ENCODE data around the gene NKX2-8.

Gene NKX2-8

DNA sequence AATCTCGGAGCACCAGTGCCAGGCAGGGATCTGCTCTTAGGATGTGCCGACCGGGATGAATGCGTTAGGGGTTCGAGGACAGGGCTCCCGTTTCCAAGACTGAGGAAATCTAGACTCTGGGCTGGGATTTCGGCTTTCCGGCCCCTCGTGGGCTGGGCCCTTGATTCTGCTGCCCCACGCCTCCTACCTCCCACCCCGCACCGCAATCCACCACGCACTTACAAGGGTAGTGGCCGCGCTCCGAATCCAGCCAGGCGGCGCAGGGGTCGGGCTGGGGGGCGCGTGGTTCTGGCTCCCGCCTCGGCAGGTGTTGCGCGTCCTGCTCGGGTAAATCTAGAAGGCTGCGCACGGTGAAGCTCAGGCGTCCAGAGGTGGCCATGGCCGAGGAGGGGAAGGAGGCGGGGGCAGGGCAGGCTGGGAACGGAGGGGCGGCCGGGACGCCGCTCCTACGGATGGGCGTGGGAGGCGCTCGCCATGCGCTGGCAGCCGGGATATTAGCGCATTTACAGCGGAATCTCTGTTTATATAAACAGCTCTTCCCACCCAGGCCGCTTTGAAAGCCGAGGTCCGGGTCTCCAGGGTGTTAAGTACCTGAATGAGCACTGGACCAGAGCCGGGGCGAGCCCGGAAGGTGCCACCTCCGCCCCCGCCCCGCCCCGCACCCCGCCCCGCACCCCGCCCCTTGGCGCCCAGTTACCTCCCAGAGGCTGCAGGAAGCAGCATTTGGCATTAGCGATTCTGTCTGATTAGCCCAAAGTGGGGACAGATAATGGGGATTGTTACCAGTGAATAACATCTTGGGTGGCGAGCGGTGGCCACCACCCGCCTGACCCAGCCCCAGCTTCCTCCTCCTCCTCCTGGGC lies at the start of gene NKX2-8:
Gene NKX2-8 (minus strand): TSS at position 604 of the 863 bp plus-strand sequence. CDS start 225 bp downstream, at position 379.
- no peak for DNase-seq (ENCODE audit: low read depth in 2 of 2, low spot score in 1 of 2)

DNA sequence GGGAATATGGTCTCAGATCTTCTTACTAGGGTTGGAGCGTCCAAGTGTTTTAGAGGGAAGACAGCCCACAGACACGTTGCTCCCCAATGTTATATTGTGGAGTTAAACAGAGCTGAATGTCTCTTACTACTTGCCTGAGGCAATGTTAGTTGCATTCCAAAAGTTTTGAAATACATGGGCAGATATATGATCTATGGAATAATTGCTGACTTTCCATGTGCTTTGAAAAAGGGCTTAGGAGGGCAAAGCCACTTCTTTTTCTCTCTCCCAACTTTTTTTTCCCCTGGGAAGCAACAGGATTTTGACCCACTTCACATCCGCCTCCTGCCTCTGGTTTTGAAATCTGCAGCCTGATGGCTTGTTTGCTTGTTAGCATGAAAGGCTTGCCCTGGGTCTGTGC lies 45.6 kb upstream of the NKX2-8 start:
- no peak for DNase-seq (ENCODE audit: low read depth in 2 of 2, low spot score in 1 of 2)

DNA sequence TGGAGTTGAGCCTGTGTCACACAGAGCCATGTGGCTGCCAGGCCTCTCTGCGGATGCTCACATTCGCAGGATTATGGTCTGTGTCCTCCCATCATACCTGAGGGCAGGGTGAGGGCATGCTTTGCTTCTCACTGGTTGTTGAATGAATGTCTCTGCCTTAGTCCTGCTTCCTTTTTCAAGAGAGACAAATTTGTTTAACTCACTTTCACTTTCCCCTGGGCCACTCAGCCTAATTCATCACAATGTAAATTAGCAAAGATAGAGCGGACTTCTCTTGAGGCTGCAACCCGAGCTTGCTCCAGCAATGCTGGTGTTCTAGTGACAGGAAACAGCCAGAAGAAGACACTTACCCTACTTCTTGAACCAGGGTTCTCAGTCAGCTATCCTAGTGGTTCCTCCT lies 43.7 kb upstream of the NKX2-8 start:
- DNase-seq (ENCODE audit: low read depth in 2 of 2, low spot score in 1 of 2) = no peak

DNA sequence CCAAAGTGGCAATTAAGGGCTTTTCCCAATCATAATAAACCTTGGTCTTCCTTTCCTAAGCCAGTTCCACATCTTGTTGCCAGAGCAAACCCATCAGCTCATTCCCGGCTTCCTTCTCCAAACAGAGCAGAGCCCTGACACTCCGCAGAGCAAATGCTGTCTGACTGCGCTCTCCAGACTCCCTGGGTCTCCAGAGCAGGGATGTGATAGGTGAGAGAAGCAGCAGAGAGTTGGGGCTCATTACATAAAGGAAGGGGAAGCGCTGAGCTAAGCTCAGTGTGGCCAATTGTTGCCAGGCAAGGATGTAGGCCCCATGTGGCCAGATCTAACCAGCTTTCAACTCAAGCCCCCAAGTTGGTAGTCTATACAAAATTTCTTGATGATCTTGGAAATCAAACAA lies 43.0 kb upstream of the NKX2-8 start:
- no peak for DNase-seq (ENCODE audit: low read depth in 2 of 2, low spot score in 1 of 2)

DNA sequence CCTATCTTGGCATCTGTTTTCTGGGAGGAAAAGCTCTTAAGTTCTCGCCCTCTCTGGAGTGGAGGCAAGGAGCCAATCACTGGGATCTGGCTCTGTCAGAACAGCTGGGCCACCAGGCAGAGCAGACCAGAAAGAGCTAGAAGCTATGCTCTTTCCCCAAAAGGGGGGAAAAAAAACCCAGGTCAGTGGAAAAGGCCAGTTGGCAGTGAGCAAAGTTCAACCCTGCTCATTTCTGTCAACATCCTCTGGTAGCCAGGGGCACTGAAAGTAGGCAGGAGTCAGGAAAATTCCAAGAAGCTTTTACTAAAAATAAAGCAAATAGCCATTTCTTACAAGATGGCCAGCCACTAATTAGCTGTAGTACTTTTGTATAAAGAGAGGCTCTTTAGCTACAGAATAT lies 42.6 kb upstream of the NKX2-8 start:
- no peak for DNase-seq (ENCODE audit: low read depth in 2 of 2, low spot score in 1 of 2)

DNA sequence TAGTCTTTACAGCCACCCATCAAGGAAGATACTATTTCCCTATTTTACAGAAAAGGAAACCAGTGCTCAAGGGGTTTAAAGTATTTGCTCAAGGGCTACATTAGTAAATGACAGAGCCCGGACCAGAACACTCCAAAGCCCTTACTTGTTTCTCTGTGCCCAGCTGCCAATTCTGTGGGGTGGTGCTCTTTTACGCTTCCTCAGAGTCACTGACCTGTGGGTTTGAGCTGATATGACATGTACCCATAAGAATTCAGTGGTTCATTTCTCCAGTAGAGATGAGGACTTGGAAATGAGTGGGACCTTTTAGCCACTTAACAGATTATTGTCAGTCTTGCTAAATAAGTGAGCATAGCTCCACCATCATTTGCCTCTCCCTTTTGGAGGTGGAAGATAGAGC lies 37.4 kb upstream of the NKX2-8 start:
- no peak for DNase-seq (ENCODE audit: low read depth in 2 of 2, low spot score in 1 of 2)

DNA sequence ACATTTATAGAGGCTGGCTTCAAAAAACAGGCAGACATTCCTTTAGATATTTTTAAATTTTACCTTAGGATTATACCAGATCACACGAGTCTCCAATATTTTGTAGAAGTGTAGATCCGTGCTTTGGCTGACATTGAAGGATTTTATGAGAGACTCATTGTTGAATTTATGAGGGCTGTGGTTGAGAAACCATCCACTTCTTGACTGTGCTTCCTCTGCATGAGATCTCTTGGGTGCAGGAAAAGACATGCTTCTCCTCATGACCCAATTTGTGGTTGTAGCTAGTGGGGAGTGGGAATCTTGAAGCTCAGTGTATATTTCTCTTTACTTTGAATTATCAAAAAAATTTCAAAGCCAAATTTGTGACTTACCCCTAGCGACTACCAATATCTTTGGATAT lies 36.7 kb upstream of the NKX2-8 start:
- no peak for DNase-seq (ENCODE audit: low read depth in 2 of 2, low spot score in 1 of 2)

DNA sequence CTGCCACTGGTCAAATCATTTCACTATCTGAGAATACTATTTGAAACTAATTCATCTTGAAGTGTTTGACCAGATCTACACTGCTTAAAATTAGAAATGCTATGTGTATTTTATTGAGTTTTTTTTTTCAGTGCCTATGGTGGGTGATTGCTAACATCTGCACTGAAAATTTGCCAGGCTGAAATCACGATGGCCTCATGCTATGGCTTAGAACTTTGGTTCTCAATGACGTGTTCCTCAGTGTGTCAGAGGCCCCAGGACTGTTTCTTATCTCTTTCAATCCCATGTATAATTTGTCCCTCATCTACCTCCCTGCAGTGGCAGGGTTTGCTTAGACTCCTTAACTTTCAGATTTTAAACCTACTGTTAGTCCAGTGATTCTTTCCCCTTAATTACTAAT lies 36.2 kb upstream of the NKX2-8 start:
- no peak for DNase-seq (ENCODE audit: low read depth in 2 of 2, low spot score in 1 of 2)

DNA sequence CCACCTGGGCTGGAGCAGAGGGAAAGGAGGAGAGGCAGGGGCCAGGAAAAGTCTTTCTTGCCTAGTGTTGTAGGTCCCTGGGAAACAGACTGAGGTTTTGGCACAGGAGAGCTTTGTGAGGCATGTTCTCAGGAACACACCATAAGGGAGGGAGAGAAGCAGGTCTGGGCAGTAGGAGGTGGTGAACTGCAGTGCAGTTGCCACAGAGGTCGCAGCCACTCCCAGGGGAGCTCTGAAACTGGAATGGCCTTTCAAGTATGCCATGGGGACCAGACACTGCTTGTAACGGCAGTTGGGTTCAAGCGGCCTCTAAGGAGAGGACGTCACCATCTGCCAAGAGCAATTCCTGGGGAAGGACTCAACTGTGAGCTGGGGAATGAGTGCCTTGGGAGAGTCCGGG lies 35.4 kb upstream of the NKX2-8 start:
- no peak for DNase-seq (ENCODE audit: low read depth in 2 of 2, low spot score in 1 of 2)

DNA sequence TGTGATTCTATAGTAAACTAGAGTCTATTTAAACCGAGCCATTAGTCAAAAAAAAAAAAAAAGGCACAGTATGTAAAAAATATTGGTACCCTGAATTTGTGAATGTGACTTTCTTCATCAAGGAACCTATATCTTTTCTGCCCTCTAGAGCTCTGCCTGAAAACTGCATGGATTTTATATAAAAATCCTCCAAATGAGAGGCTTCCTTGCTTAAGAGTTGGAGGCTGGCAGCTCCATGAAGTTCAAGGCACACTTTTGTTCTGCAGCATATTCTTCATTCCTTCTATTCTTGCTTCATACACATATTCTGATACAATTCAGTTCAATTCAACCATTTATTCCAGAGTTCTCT lies 23.1 kb upstream of the NKX2-8 start:
- no peak for DNase-seq (ENCODE audit: low read depth in 2 of 2, low spot score in 1 of 2)

DNA sequence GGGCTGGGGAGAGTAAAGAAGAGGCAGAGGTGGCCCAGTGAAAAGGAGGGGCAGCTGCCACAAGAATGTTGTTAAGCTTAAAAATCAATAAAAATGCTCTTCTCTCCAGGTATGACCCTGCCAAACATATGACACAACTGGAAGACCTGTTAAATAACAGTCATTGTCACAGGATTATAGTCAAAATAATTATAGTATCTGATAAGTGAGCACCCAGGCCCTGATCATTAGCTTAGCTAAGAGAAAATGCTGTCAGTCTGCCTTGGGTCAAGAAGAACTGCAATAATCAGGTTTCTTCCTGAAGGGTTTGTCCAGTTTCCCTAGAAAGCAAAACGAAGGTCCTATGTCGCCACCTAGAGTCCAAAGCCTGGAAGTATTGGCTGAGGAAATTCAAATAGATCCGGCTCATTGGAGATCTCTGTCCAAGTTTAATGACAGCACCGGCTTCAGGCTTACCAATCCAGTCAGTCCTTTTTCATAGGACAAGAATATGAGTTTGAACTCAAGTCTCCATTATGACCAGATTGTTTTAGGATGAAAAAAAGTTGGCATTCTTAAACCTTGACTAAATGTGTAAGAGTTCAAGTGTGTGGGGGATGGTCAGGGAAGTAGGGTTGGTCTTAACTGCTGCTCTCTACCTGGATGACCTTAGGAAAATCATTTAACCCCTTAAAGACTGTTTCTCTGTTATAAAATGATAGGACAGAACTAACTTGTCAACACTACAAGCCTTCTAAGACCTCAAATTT lies 22.5 kb upstream of the NKX2-8 start:
- DNase-seq (ENCODE audit: low read depth in 2 of 2, low spot score in 1 of 2) = no peak

DNA sequence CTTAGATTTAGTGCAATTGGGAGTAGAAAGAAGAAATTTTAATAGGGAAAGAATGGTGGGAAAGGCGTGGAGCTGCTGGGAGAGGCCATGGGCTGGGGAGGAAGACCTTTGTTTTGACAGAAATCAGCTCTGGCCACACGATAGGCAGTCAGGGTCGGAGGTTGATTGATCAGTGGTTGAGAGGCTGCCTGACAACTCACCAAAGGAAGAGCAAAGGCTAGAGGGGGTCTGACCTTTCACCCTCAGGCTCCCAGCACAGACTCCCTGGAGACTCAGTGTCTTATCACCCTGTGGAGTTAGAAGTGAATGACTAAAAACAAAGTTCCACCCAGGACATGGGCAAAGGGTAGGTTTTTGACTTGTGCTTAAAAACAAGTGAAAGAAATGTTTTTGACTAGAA lies 18.0 kb upstream of the NKX2-8 start:
- DNase-seq (ENCODE audit: low read depth in 2 of 2, low spot score in 1 of 2) = no peak

DNA sequence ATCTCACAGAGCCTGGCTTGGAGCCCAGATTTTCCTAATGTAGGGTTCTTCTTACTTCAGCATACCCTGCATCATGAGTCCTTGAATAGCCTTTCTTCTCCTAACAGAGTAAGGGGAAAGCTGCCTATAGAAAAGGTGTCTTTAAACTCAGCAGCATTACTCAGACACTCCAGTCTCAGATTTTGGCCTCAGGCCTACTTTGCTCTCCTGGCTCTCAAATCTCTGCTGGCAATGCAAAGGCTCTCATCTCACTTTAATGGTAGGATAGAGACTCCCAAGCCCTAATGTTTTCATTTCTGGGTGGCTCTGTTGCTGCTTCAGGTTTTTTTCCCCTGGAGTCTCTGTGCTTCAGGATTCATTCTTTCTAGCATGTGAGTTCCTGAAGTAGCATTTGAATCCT lies 9.1 kb upstream of the NKX2-8 start:
- DNase-seq (ENCODE audit: low read depth in 2 of 2, low spot score in 1 of 2) = no peak

DNA sequence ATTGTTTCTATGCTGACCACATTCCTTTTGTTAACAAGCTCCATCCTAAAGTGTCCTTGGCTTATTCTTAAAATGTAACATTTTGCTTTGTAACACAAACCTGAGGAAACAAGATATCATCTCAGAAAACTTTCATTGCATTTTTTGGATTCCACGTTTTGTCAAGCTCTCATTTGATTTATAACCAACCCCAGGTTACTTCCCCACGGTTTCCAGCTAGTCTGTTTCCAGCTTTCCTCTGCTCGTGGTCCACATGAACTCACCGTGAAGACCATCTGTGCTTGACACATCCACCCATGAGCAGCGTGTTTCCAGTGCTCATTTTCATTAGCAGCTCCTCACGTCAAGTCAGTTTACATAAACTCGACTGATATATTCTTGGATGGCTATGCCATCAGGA lies 6.4 kb upstream of the NKX2-8 start:
- no peak for DNase-seq (ENCODE audit: low read depth in 2 of 2, low spot score in 1 of 2)

DNA sequence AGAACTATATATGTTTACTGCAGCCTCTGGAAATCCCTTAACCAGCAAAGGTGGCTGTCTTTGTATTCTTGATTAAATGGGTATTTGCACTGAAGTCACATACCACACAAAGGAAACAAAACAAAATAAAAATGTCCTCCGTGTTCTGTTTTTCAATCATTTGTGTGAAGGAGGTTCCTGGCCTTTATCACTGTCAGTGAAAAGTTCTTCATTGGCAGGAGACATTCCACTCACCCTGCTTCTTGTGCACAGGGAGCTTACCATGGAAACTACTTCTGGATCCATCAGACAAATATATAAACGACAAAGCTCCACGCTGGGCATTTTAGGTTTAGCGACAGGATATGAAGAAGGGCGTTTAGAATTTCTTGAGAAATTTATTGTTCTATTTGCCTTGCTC lies 5.7 kb upstream of the NKX2-8 start:
- no peak for DNase-seq (ENCODE audit: low read depth in 2 of 2, low spot score in 1 of 2)

DNA sequence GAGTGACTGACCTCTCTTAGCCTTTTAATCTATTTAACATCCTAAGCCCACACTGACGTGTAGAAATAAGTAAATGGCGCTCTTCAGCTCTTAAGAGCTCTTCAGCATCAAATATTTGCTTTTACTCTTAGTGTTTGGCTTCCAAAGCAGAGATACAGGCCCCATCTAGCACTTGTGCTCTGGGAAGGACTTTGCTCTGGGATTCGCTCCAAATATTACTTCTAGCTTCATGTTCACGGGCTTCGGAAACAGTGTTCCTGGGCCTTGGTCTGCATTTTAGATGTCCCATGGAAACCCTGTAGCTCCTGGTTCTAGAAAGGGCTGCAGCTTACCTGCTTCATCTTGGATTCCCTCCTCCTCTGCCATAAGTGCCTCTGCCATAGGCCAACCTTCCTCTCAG lies 2.7 kb upstream of the NKX2-8 start:
- DNase-seq (ENCODE audit: low read depth in 2 of 2, low spot score in 1 of 2) = no peak

DNA sequence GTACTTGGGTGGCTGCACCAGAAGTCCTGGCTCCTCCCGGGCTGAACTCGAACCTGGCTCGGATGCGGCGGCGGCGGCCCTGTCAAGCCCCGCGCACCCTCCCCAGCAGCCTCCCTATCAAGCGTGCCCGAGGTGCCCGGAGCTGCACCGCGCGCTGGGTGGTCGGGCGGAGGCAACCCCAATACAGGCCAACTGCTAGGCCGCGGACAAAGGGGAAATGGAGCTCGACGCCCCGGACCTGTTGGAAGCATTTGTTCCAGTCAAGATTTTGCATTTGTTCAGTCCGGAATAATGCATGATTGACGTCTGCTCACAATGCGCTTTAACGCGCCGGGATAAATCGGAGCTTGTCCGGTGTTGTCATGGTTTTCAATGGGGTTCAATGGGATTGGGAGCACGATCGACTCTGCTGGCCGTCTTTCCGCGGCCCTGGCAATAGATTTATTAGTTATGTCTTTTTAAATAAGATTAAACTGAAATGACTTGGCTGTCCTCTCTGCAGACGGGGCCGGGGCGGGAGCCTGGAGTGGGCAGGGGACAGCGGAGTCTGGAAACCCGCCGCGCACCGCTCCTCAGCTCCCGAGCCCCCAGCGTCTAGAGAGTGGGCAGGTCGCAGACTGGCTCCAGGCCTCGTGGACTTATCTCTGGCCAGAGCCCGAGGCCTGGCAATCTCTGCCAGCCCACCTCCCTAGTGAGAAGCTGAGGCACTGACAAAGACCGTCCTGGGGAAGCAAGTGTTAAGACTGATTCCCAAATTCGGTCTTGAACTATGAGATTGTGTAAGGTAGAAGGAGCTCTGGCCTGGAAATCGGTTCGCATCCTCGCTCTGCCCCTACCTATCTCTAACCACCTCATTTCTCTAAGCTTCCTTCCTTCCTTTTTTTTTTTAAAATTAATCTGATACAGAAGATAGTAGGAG lies 1.7 kb upstream of the NKX2-8 start:
- no peak for DNase-seq (ENCODE audit: low read depth in 2 of 2, low spot score in 1 of 2)

DNA sequence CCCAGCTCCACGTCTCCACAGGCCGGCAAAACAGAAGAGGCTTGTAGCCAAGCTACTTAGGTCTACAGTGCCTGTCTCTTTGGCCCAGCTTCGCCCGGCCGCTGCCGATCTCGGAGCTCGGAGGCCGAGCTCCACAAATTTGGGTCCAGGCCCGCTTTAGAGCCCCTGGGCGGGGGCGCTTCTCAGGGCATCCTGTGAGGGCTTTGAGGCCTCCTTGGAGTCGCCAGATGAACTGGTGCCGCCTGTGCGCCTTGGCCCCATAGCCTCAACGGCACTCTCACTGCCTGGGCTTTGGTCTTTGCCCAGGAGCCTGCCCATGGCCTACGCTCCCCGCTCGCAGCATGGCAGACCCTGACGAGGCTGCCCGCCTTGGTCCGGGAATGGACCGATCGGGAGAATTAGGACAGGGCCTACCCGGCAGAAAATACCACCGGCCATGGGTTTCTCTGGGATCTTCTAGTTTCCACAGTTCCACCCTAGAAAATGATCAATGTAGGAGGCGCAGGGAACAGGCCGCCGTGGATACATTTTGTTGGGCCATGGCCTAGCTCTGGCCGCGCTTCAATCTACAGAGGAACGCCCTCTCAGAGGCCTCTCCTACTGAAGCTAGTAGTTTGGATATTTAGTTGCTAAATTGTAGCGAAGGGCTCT lies 953 bp upstream of the NKX2-8 start:
- DNase-seq (ENCODE audit: low read depth in 2 of 2, low spot score in 1 of 2) = no peak

DNA sequence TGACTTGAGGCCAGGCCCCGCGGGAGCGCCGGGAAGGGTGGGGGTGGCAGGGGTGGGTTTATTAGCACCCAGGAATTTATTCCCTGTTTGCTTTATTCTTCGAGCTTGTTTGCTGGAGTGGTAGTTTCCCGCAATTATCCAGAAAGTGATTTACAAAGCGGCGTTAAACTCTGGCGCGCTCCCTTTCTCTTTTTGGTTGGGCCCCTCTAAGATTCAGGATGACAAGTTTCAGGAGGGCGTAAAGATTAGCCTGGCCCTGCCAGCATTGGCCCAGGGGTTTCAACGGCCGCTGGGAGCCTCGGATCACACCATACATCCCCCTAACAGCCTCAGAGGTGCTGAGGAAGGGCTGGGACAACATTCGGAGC lies 444 bp upstream of the NKX2-8 start:
- DNase-seq (ENCODE audit: low read depth in 2 of 2, low spot score in 1 of 2) = no peak

DNA sequence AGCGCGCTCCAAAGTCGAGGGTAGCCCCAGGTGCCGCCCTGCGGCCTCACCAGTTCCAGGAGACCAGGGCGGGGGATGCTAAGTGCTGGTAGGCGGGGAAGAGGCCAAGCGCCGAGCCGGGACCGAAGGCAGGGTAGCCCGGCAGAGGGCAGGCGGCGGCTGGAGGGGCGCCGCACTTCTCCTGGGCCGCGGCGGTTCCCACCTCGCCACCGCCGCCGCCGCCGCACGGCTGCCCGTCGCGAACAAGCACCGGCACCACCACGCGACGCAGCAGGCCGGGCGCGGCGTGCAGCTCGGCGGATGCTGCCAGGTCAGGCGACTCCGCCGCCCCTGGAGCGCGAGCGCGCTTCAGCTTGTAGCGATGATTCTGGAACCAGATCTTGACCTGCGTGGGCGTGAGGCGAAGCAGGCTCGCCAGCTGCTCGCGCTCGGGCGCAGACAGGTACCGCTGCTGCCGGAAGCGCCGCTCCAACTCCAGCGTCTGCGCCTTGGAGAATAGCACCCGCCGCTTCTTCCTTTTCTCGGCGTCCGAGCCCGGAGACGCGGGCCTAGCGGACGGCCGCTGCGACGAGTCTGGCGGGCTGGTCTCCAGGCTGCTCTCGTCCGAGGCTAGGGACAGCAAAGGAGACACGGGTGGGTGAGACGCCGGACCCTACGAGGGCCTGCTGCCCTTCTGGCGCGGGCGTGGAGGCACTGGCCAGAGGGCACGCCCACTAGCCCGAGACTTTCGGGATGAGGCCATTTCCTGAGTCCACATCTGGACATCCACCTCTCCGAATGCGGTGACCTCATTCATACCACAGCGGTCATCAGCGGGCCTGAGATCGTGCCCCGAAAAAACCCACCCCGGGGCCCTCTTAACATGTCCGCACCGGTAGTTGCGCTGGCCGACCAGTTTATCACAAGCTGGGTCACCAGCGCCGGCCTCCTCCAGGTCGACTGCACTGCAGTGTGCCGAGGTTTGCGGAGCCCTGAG lies 1.3 kb downstream of the NKX2-8 start:
- DNase-seq (ENCODE audit: low read depth in 2 of 2, low spot score in 1 of 2) = no peak
